ENCODE results near the gene SEMA4F. TPM values are rescaled to one million over a fixed set of nuclear protein-coding genes. Genes with fewer than 3 reads are reported as not detected.

The SEMA4F gene
- total RNA-seq, 1 experiment from 2014 or later, result 6.6 TPM

- H3K4me2 ChIP-seq (ENCODE audit: insufficient read depth, insufficient read length, low read length), result no peak overlapping the region
Observed at GRCh38 chr2:74632939-74633312, 21.1 kb upstream of the SEMA4F start.

More at GRCh38 chr2:74632939-74633312, 21.1 kb upstream of the SEMA4F start:
- Mint-ChIP-seq H3K27me3 (ENCODE audit: low read depth) (no peaks in the 10 kb centered on the region), H3K36me3 (ENCODE audit: insufficient read depth in 1 of 3, low read depth in 3 of 3) (peaks cover 0 to 2% (median 0%) of the 10 kb centered on the region in 3 experiments; a peak in 1 of 7 replicates), H3K27ac (no peak overlapping the region), H3K4me3 (no peak overlapping the region), H3K9me3 (no peaks in the 10 kb centered on the region), H3K4me1 (peaks cover 16 to 17% of the 10 kb centered on the region in 2 experiments)
- TF ChIP-seq, protein P1, sequence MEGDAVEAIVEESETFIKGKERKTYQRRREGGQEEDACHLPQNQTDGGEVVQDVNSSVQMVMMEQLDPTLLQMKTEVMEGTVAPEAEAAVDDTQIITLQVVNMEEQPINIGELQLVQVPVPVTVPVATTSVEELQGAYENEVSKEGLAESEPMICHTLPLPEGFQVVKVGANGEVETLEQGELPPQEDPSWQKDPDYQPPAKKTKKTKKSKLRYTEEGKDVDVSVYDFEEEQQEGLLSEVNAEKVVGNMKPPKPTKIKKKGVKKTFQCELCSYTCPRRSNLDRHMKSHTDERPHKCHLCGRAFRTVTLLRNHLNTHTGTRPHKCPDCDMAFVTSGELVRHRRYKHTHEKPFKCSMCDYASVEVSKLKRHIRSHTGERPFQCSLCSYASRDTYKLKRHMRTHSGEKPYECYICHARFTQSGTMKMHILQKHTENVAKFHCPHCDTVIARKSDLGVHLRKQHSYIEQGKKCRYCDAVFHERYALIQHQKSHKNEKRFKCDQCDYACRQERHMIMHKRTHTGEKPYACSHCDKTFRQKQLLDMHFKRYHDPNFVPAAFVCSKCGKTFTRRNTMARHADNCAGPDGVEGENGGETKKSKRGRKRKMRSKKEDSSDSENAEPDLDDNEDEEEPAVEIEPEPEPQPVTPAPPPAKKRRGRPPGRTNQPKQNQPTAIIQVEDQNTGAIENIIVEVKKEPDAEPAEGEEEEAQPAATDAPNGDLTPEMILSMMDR (conservative IDR thresholded peaks at IDR 0.05), result no peak
- no peak overlapping the region for H3T11ph ChIP-seq (ENCODE audit: low read length)
- H2BK15ac ChIP-seq (ENCODE audit: low read depth, low read length), result no peak overlapping the region
- H3K79me1 ChIP-seq (ENCODE audit: insufficient read depth, low read depth, low read length, poor library complexity, severe bottlenecking), result no peaks in the 10 kb centered on the region
- H2AFZ ChIP-seq (ENCODE audit: low read length), result no peak overlapping the region
- H3K18ac ChIP-seq (ENCODE audit: insufficient read length, low read depth, low read length), result peak overlapping the region; percentile 53
- no peaks in the 10 kb centered on the region for H3K9me3 ChIP-seq (ENCODE audit: control insufficient read depth, low read depth, low read length)
- H4K8ac ChIP-seq (replicated peaks; ENCODE audit: insufficient read length, low read depth, low read length), result no peak overlapping the region
- no peak overlapping the region for H3K27ac ChIP-seq (ENCODE audit: insufficient read length, low read depth, low read length)
- peak overlapping the region; percentile 29 for H2BK20ac ChIP-seq (ENCODE audit: low read depth, low read length, poor library complexity, severe bottlenecking)
- H3K27me3 ChIP-seq (ENCODE audit: insufficient read depth, low read length), result no peaks in the 10 kb centered on the region
- no peak overlapping the region for H4K5ac ChIP-seq (ENCODE audit: insufficient read length, low read depth, low read length)
- H2BK12ac ChIP-seq (ENCODE audit: insufficient read length, low read depth, low read length), result no peak overlapping the region
- H4K91ac ChIP-seq (ENCODE audit: insufficient read length, low read depth, low read length), result no peak overlapping the region
- no peak overlapping the region for H2AK5ac ChIP-seq (ENCODE audit: insufficient read length, low read length)
- no peak overlapping the region for H3K14ac ChIP-seq (ENCODE audit: insufficient read depth, low read length)
- H3K4ac ChIP-seq (ENCODE audit: low read depth, low read length), result no peak overlapping the region
- H2BK5ac ChIP-seq (ENCODE audit: insufficient read length, low read length), result no peak overlapping the region
- H2BK120ac ChIP-seq (ENCODE audit: low read depth, low read length, poor library complexity, severe bottlenecking), result no peak overlapping the region
- H3K79me2 ChIP-seq (ENCODE audit: insufficient read depth, low read length), result no peaks in the 10 kb centered on the region
- no peak overlapping the region for H3K23ac ChIP-seq (ENCODE audit: insufficient read length, low read depth, low read length)
- no peak overlapping the region for H3K9ac ChIP-seq (ENCODE audit: extremely low read depth, insufficient read length, low read length)
- no peaks in the 10 kb centered on the region for H4K20me1 ChIP-seq (ENCODE audit: control insufficient read depth, insufficient read depth, insufficient read length)
- no peaks in the 10 kb centered on the region for H3K23me2 ChIP-seq (ENCODE audit: insufficient read length, low read depth, low read length, poor library complexity, severe bottlenecking)
- no peak for DNase-seq
- no peak overlapping the region for H3K56ac ChIP-seq (ENCODE audit: insufficient read length, low read depth, low read length)
- peaks cover 10% of the 10 kb centered on the region for H3K4me1 ChIP-seq (ENCODE audit: insufficient read depth, low read length)

Measured in H9 (cell line).